HG03442 (cell line): Measurements from ENCODE around the gene CFAP53.

Source experiments
- ATAC-seq: cut with Tn5 transposase; IDR thresholded peaks from one replicate; pipeline ENCODE4 v1.9.1; 2021; ENCODE audit warnings: mild to moderate bottlenecking, moderate library complexity; ENCODE audit not compliant: unreplicated experiment

Gene CFAP53

DNA sequence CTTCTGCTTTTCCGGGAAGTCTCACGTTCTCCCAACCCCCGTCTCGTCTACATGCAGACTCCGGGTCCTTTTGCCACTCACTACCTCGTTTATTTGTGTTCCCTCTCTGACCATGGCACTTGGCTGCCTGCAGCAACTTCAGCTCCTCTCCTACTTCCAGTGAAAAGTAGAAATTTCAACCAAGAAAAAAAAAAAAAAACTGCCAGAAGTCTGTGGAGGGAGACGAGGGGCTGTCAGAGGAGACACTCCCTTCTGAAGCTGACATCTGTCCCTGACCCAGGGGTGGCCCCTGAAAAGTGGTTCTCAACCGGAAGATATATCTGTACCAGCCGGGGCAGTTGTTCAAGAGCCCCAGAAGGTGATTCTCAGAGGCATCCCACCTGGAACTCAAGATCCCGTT is 70.6 kb downstream of the CFAP53 start:
- ATAC-seq: no peak

DNA sequence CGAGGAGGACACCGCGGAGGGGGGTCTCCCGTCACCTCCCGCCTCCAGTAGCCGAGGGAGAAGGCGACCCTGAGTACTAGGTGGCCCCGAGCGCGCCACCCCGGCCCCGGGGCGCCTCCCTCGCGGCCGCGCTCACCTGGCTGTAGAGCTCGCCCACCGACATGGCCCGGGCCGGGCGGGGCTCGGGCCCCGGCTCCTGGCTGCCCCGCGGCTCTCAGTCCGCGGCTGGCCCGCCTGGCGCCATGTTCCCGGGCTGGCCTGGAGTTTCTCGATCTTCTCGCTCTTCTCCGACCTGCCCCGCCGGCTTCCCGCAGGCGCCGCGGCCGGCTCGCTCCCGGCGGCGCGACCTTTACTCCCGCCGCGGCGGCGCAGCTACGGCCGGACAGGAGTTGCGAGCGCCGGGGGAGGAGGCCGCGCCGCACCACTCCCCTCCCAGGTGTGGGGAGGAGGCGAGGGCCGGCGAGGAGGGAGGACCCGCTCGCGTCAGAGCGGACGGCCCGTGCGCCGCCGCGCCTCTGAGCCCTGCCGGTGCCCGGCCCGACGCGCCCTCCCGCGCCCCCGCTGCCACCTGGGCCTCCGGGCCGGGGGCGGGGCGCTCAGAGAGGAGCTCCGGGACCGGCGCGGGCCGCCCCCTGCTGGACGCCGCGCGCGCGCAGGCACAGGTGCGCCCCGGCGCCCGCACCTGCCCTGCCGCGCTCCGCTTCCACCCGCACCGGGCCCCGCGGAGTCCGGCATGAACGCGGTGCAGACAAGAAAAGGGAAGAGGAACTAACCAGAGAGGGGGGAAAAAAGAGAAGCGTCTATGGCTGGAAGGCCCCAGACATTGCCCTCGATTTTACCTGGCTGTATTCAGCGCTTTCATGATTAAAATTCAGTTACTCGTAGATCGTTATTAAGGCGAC is 71.4 kb downstream of the CFAP53 start, which contains the start of gene MYO5B:
Gene MYO5B (minus strand): TSS at position 517 of the 902 bp plus-strand sequence. CDS start 354 bp downstream, at position 163.
- peak; percentile 61 for ATAC-seq

DNA sequence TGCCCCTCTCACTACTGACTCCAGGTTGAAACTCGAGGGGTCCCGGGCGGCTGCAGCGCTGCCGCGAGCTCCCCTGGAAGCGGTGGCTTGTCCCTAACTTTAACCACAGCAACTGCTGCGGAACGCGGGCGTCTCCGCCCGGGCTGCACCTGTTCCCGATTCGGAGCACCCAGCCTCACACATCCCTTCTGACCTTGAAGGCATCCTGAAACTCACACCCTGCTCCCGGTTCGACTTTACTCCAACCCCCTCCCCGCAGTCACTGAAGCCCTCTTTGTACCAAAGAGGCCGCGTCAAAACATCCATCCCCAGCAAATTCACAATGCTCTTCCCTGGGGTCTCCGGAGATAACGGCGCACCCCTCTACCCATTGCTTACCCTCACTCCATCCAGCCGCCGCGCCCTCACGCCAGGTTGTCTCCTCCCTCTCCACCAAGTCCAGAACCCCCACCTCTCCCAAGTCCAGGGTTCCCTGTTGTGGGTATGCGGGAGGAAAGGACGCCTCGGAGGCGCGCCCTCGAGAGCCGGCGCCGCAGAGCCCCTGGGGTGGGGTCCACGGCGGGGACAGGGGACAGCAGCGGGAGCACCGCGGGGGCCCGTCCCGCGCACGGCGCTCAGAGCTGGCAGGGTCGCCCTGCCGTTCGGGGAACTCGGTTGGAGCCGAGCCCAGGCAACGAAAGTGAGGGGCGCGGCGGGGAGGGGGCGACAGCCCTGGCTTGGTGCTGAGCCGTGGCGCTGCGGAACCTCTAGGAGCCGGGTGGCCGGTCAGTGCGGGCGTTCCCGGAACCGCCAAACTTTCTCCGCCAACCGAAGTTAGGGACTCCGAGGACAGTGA is 72.3 kb downstream of the CFAP53 start:
- ATAC-seq: peak; percentile 12

DNA sequence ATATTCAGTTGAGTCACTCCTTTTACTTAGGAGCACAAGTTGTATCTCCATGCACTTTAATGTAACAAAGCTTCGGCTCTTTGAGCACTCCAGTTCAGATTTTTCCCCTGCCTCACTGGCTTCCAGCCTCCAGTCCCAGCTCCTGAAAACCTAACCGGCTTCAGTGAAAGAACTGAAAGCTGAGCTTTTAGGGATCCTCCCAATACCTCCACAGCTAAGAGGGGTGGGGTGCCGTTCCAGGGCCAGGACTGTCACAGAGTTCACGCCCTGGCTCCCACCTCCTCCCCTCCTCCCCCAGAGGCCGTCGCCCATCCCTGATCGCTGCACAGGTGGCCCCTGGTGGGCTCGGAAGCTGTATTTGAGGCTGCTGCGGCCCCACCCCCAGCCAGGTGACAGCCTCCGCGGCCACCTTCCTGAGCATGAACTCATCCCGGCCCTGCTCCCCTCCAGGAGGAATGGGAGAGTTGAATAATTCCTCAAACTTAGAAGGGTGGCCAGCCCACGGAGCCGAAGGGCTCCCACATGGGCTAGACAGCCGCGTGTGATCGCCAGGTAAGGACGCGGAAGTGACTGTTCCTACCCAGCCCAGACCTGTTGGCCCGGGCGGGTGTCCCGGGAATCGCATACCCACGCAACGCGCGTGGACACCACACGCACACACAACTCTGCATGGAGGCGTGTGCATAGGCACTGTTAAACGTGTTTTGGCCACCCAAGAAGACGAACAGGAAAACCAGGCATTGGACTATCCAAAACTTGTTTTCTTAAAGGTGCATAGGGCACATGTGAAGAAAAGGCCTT is 73.1 kb downstream of the CFAP53 start:
- no peak for ATAC-seq

DNA sequence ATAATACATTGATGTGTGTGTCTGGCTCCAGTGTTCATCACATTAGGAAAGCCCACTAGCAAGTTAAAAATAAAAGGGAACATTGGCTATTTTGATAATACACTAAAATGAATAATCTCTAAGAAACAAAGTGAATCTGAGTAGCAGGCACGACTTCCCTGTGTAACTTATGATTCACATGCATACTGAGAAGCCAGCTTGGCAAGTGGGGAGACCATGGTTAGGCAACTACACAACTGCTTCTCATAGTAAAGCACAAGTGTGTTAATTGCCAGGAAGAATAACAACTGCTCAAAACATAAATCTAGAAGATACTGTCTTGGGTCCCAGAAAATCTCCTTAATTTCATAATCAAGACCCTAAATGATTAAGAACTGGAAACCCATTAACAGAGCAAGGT is 75.4 kb downstream of the CFAP53 start:
- no peak for ATAC-seq

DNA sequence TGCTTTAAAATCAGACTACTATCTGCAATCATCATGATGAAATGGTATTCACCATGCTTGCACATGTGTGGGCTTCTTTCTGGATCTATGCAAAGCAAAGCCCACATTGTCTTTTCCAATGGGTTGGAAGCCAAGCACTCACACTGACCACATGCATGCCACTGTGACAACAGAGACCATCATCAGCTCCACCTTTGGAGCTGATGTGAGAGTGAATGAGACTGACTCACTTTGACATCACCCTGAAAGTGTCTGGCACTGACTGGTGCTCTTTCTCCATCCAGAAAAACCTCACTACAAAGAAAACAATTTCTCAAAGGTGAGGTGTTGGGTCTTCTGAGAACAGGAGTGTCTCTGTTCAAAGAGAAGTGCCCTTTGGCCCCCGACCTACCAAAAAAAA is 76.1 kb downstream of the CFAP53 start:
- ATAC-seq: no peak

DNA sequence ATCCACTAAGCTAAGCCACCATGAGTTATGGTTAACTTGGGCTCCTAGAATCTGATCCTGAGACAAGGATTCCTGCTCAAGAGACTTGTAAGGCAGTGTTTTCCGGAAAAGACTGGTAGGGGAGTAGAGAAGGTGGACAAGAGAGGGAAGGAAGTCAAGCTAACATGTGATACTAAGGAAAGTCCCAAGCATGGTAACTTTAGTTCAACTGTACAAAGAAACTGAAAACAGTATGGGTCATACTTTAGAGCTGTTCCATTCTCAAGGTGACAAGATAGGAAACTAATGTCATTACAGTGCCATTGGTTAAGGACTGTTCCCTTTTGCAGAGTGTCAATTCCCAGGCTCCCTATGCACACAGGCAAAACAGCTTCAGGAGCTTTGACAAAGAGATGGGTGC is 77.1 kb downstream of the CFAP53 start:
- no peak for ATAC-seq

DNA sequence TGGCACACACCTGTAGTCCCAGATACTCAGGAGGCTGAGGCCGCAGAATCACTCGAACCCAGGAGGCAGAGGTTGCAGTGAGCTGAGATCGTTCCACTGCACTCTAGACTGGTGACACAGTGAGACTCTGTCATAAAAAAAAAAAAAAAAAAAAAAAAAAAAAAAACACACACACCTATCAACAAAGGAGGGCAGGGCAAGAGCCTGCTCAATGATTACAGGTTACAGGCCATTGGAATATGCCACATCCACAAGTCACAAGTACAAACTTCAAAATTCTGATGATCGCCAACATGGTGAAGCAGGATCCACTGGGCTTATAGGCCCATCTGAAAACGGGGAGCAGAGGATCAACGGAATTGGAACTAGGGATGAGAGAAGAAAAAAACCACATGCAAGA is 77.6 kb downstream of the CFAP53 start:
- ATAC-seq: no peak

DNA sequence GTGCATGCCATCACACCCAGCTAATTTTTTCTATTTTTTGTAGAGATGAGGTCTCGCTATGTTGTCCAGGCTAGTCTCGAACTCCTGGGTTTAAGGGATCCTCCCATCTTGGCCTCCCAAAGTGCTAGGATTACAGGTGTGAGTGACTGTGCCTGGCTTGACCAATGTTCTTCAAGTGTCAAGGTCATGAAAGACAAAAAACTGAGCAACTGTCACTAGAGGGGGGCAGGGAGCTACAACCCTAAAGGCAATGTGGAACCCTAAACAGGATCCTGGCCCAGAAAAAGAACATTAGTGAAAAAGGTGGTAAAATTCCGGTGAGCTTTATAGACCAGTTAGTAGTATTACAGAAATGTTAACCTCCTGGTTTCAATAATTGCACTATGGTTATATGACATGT is 78.6 kb downstream of the CFAP53 start:
- ATAC-seq: no peak

DNA sequence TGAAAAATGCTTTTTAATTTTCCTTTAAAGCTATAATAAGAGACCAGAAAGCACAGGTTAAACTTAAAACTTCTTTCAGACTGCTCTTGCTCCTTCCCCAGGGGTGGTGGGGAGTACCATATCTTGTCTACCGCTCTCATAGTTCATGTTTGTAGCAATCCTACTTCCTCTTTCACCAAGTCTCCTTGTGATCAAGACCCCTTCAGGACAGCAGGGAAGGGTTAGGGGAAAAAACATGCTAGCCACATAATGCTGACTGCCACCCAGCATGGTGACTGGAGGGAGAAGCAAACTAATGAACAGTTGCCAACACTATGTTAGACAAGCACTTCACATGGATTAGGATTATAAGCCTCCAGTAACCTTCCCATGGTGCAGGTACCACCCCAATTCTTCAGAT is 79.9 kb downstream of the CFAP53 start:
- no peak for ATAC-seq

DNA sequence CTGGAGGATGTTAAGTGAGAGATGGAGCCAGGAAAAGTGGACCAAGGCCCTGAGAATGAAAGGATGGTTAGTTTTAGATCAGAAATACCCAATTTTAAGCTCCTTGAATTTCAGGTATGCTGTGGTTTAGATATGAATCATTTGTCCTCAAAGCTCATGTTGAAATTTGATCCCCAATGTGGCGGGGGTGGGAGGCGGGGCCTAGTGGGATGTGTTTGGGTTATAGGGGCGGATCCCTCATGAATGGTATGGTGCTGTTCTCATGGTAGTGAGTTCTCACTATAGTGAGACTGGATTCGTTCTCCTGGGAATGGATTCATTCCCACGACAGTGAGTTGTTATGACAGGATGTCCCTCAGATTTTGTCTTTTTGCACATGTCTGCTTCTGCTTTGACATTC is 82.7 kb downstream of the CFAP53 start:
- no peak for ATAC-seq

DNA sequence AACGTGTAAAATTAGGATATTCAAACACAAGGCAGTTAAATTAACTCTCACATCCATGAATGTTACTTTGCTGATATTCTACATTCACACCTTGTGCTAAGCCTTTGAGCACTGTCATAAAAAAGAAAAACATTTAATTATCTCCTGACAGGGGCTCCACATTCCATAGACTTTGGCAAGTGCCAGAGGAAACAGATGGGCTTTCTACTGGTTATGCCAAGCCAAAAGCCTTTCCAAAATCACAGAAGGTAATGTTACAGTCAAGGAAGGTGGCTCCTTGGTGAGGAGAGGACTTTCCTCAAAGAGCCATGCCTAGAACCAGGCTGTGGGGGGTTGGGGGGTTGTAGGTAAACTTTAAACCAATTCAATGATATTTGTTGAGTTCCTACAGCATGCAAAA is 83.8 kb downstream of the CFAP53 start:
- no peak for ATAC-seq

DNA sequence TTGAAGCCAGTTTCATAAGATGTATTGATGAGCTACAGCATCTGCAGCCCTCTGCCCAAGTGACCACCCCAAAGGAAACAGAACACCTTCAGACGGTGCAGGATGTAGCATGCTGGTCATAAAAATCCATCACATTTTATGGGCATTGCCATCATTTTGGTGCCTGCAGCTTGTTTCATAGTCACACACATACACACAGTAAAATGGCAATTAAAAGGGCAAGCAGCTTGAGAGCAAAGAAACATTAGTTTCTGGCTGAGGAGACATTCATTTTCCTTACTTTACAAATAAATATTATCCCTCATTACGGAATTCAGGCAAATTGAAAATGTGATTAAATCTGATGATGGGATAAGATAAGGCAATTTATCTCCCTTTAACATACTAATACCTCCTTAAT is 84.7 kb downstream of the CFAP53 start:
- ATAC-seq: no peak

DNA sequence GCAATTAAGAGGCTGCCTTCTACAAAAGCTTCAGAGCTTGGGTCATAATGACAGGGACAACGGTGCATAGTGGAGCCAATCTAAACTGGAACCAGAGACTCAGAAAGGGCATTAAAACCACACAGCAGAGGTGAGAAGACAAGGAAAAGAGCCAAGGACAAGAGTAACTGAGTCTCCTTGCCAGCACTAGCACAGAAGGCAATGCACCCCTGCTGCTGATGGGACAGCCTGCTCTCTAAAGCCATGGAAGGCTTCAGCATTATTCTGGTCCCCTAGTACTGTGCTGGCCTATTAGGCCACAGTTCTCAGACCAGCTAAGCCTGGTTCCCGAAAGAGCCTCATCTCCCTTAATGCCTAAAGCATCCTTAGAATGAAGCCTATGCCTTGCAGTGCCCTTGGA is 86.8 kb downstream of the CFAP53 start:
- no peak for ATAC-seq

DNA sequence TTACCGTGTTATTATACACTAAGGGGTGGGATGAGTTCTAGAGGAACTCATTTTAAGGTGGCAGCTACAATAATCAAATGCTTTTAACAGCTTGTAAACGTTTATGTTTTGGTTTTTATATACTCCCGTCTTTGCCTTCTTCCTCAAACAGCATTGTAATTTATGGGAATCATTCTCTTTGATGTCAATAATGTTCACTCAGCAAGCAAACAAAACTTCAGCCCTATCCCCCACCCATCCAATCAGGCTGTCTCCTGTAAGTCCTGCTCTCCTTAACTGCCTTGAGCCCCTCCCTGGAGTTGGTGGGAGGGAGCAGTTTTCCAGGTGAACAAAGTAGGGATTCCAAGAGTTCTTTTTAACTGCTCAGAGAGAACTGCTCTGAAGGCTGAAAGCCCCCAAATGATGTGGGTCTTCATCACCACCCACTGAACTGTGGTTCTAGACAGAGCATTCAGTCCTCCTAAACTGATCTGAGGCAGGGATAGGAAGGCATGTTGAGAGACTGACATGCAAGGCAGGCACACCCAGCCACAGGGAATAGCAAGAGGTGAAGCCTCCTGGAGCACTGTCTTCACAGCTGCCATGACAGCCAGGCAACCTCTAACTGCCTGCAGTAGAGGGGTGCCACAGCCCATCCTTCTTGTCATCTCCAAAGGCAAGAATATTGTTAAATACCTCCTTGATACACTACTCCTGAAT is 88.9 kb downstream of the CFAP53 start:
- ATAC-seq: no peak
